ENCODE data around the gene AMFR.

Gene AMFR

GRCh38 chr16:56332464-56333079 is 92.8 kb downstream of the AMFR start:
- peak; percentile 39 for TF ChIP-seq CTCF (IDR thresholded peaks at IDR 0.05; ENCODE audit: borderline replicate concordance, control extremely low read depth, extremely low read depth, insufficient read depth, missing control alignments)
- in situ Hi-C loops (cut with MboI; ENCODE audit: low sequenced_read_pairs, unreplicated experiment): no loop called here
- DNase-seq (ENCODE audit: low spot score): peak; percentile 71

GRCh38 chr16:56331915-56332314 is 93.4 kb downstream of the AMFR start:
- DNase-seq (ENCODE audit: low spot score): no peak
- in situ Hi-C loops (cut with MboI; ENCODE audit: low sequenced_read_pairs, unreplicated experiment): no loop called here
- TF ChIP-seq CTCF (IDR thresholded peaks at IDR 0.05; ENCODE audit: borderline replicate concordance, control extremely low read depth, extremely low read depth, insufficient read depth, missing control alignments): no peak

GRCh38 chr16:56331399-56331798 is 93.9 kb downstream of the AMFR start:
- no peak for TF ChIP-seq CTCF (IDR thresholded peaks at IDR 0.05; ENCODE audit: borderline replicate concordance, control extremely low read depth, extremely low read depth, insufficient read depth, missing control alignments)
- DNase-seq (ENCODE audit: low spot score): no peak
- in situ Hi-C loops (cut with MboI; ENCODE audit: low sequenced_read_pairs, unreplicated experiment): no loop called here

- in situ Hi-C loops (cut with MboI; ENCODE audit: low sequenced_read_pairs, unreplicated experiment): no loop called here
- TF ChIP-seq CTCF (IDR thresholded peaks at IDR 0.05; ENCODE audit: borderline replicate concordance, control extremely low read depth, extremely low read depth, insufficient read depth, missing control alignments): no peak
- DNase-seq (ENCODE audit: low spot score): no peak
These were observed 94.9 kb downstream of the AMFR start for GRCh38 chr16:56330476-56330875.

GRCh38 chr16:56329887-56330286 is 95.5 kb downstream of the AMFR start:
- in situ Hi-C loops (cut with MboI; ENCODE audit: low sequenced_read_pairs, unreplicated experiment): no loop called here
- TF ChIP-seq CTCF (IDR thresholded peaks at IDR 0.05; ENCODE audit: borderline replicate concordance, control extremely low read depth, extremely low read depth, insufficient read depth, missing control alignments): no peak
- no peak for DNase-seq (ENCODE audit: low spot score)

GRCh38 chr16:56328276-56329022 is 96.9 kb downstream of the AMFR start:
- no peak for DNase-seq (ENCODE audit: low spot score)
- no peak for TF ChIP-seq CTCF (IDR thresholded peaks at IDR 0.05; ENCODE audit: borderline replicate concordance, control extremely low read depth, extremely low read depth, insufficient read depth, missing control alignments)
- in situ Hi-C loops (cut with MboI; ENCODE audit: low sequenced_read_pairs, unreplicated experiment): no loop called here

Measured in GM13976 (cell line).